Endothelial cell of umbilical vein (primary cell): ENCODE data around the gene TAS2R8.

ENCODE experiments used
- POLR2A ChIP-seq: IDR thresholded peaks from 2 replicates; pipeline ENCODE4 v1.6.1; 2012; ENCODE audit warnings: low read depth, mild to moderate bottlenecking, control low read depth, low read length
- TF ChIP-seq, protein P1 (sequence below), 2 donors: IDR thresholded peaks; 1 replicate in 1 of 2; 2 replicates in 1 of 2; pipeline ENCODE4 v1.5.1; 2011; ENCODE audit warnings: low read length in 2 of 2, mild to moderate bottlenecking in 2 of 2, moderate library complexity in 2 of 2, control low read depth in 1 of 2, inconsistent platforms in 1 of 2, low read depth in 1 of 2; ENCODE audit not compliant: insufficient read depth in 1 of 2; ENCODE audit errors: extremely low read depth in 1 of 2

DNA sequence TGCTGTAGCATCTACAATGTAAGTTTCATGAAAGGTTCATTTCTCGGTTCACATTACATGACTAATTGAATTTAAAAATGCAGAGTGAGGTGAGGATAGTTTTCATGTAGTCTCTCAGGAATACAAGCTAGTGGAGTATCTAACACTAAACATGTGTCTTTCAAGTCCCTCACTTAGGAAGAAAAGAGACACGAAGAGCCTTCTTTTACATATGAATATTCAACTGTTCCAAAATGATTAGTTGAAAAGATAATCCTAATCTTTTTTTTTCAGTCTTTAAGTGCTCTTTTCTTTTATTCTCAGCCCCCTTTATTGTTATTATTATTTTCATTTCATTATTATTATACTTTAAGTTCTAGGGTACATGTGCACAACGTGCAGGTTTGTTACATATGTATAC lies 31.4 kb upstream of the TAS2R8 start:
- TF ChIP-seq, protein P1, sequence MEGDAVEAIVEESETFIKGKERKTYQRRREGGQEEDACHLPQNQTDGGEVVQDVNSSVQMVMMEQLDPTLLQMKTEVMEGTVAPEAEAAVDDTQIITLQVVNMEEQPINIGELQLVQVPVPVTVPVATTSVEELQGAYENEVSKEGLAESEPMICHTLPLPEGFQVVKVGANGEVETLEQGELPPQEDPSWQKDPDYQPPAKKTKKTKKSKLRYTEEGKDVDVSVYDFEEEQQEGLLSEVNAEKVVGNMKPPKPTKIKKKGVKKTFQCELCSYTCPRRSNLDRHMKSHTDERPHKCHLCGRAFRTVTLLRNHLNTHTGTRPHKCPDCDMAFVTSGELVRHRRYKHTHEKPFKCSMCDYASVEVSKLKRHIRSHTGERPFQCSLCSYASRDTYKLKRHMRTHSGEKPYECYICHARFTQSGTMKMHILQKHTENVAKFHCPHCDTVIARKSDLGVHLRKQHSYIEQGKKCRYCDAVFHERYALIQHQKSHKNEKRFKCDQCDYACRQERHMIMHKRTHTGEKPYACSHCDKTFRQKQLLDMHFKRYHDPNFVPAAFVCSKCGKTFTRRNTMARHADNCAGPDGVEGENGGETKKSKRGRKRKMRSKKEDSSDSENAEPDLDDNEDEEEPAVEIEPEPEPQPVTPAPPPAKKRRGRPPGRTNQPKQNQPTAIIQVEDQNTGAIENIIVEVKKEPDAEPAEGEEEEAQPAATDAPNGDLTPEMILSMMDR (IDR thresholded peaks at IDR 0.05; ENCODE audit: extremely low read depth in 1 of 2, insufficient read depth in 1 of 2, low read depth in 1 of 2, low read length in 2 of 2), result no peak
- no peak for TF ChIP-seq POLR2A
